ENCODE results near the gene PGM2.

Gene PGM2

GRCh38 chr4:37865450-37865849, 39.0 kb downstream of the PGM2 start:
- Histone ChIP-seq H3K9me3 (ENCODE audit: low read length) (no peaks in the 10 kb centered on the region), H3K9ac (ENCODE audit: low read length) (no peak overlapping the region), H3K27me3 (ENCODE audit: control insufficient read depth in 1 of 2, insufficient read depth in 2 of 2, low read length in 2 of 2) (no peaks in the 10 kb centered on the region), H3K36me3 (ENCODE audit: insufficient read depth, low read length) (peaks cover 16% of the 10 kb centered on the region), H3K27ac (ENCODE audit: low read depth, low read length) (no peak overlapping the region), H3K4me3 (ENCODE audit: low read depth in 1 of 2, low read length in 2 of 2) (no peak overlapping the region), H3K4me1 (ENCODE audit: insufficient read depth, low read length) (peaks cover 6% of the 10 kb centered on the region)

GRCh38 chr4:37867102-37867501, 40.6 kb downstream of the PGM2 start:
- Histone ChIP-seq H3K27ac (ENCODE audit: low read depth, low read length) (no peak overlapping the region), H3K4me3 (ENCODE audit: low read depth in 1 of 2, low read length in 2 of 2) (no peak overlapping the region), H3K9ac (ENCODE audit: low read length) (no peak overlapping the region), H3K36me3 (ENCODE audit: insufficient read depth, low read length) (peaks cover 11% of the 10 kb centered on the region), H3K9me3 (ENCODE audit: low read length) (no peaks in the 10 kb centered on the region), H3K4me1 (ENCODE audit: insufficient read depth, low read length) (peaks cover 6% of the 10 kb centered on the region), H3K27me3 (ENCODE audit: control insufficient read depth in 1 of 2, insufficient read depth in 2 of 2, low read length in 2 of 2) (no peaks in the 10 kb centered on the region)

GRCh38 chr4:37868238-37868637, 41.8 kb downstream of the PGM2 start:
- Histone ChIP-seq H3K4me1 (ENCODE audit: insufficient read depth, low read length) (peaks cover 16% of the 10 kb centered on the region), H3K9me3 (ENCODE audit: low read length) (no peaks in the 10 kb centered on the region), H3K4me3 (ENCODE audit: low read depth in 1 of 2, low read length in 2 of 2) (no peak overlapping the region), H3K9ac (ENCODE audit: low read length) (no peak overlapping the region), H3K27ac (ENCODE audit: low read depth, low read length) (no peak overlapping the region), H3K36me3 (ENCODE audit: insufficient read depth, low read length) (peaks cover 5% of the 10 kb centered on the region), H3K27me3 (ENCODE audit: control insufficient read depth in 1 of 2, insufficient read depth in 2 of 2, low read length in 2 of 2) (no peaks in the 10 kb centered on the region)

GRCh38 chr4:37872310-37872988, 46.0 kb downstream of the PGM2 start:
- H3K9ac ChIP-seq (ENCODE audit: low read length): no peak overlapping the region
- no peaks in the 10 kb centered on the region for H3K36me3 ChIP-seq (ENCODE audit: insufficient read depth, low read length)
- H3K4me1 ChIP-seq (ENCODE audit: insufficient read depth, low read length): peaks cover 40% of the 10 kb centered on the region
- no peak overlapping the region for H3K4me3 ChIP-seq (ENCODE audit: low read depth in 1 of 2, low read length in 2 of 2)
- H3K27me3 ChIP-seq (ENCODE audit: control insufficient read depth in 1 of 2, insufficient read depth in 2 of 2, low read length in 2 of 2): no peaks in the 10 kb centered on the region
- no peaks in the 10 kb centered on the region for H3K9me3 ChIP-seq (ENCODE audit: low read length)
- H3K27ac ChIP-seq (ENCODE audit: low read depth, low read length): peak overlapping the region; percentile 54

GRCh38 chr4:37873386-37873785, 46.9 kb downstream of the PGM2 start:
- Histone ChIP-seq H3K4me1 (ENCODE audit: insufficient read depth, low read length) (peaks cover 40% of the 10 kb centered on the region), H3K27ac (ENCODE audit: low read depth, low read length) (peak overlapping the region; percentile 71), H3K9me3 (ENCODE audit: low read length) (no peaks in the 10 kb centered on the region), H3K4me3 (ENCODE audit: low read depth in 1 of 2, low read length in 2 of 2) (no peak overlapping the region), H3K9ac (ENCODE audit: low read length) (no peak overlapping the region), H3K27me3 (ENCODE audit: control insufficient read depth in 1 of 2, insufficient read depth in 2 of 2, low read length in 2 of 2) (no peaks in the 10 kb centered on the region), H3K36me3 (ENCODE audit: insufficient read depth, low read length) (no peaks in the 10 kb centered on the region)

GRCh38 chr4:37876156-37876555, 49.7 kb downstream of the PGM2 start:
- H3K4me3 ChIP-seq (ENCODE audit: low read depth in 1 of 2, low read length in 2 of 2): peak overlapping the region in 1 of 2 donors; percentile 23
- no peaks in the 10 kb centered on the region for H3K36me3 ChIP-seq (ENCODE audit: insufficient read depth, low read length)
- peak overlapping the region; percentile 45 for H3K27ac ChIP-seq (ENCODE audit: low read depth, low read length)
- H3K9ac ChIP-seq (ENCODE audit: low read length): no peak overlapping the region
- no peaks in the 10 kb centered on the region for H3K9me3 ChIP-seq (ENCODE audit: low read length)
- no peaks in the 10 kb centered on the region for H3K27me3 ChIP-seq (ENCODE audit: control insufficient read depth in 1 of 2, insufficient read depth in 2 of 2, low read length in 2 of 2)
- peaks cover 40% of the 10 kb centered on the region for H3K4me1 ChIP-seq (ENCODE audit: insufficient read depth, low read length)

GRCh38 chr4:37879365-37879764, 52.9 kb downstream of the PGM2 start:
- peaks cover 43% of the 10 kb centered on the region for H3K4me1 ChIP-seq (ENCODE audit: insufficient read depth, low read length)
- H3K9ac ChIP-seq (ENCODE audit: low read length): no peak overlapping the region
- H3K27me3 ChIP-seq (ENCODE audit: control insufficient read depth in 1 of 2, insufficient read depth in 2 of 2, low read length in 2 of 2): no peaks in the 10 kb centered on the region
- H3K9me3 ChIP-seq (ENCODE audit: low read length): no peaks in the 10 kb centered on the region
- no peak overlapping the region for H3K27ac ChIP-seq (ENCODE audit: low read depth, low read length)
- no peaks in the 10 kb centered on the region for H3K36me3 ChIP-seq (ENCODE audit: insufficient read depth, low read length)
- H3K4me3 ChIP-seq (ENCODE audit: low read depth in 1 of 2, low read length in 2 of 2): no peak overlapping the region

GRCh38 chr4:37881811-37882210, 55.3 kb downstream of the PGM2 start:
- no peaks in the 10 kb centered on the region for H3K36me3 ChIP-seq (ENCODE audit: insufficient read depth, low read length)
- no peak overlapping the region for H3K4me3 ChIP-seq (ENCODE audit: low read depth in 1 of 2, low read length in 2 of 2)
- peak overlapping the region; percentile 48 for H3K27ac ChIP-seq (ENCODE audit: low read depth, low read length)
- H3K4me1 ChIP-seq (ENCODE audit: insufficient read depth, low read length): peaks cover 41% of the 10 kb centered on the region
- H3K27me3 ChIP-seq (ENCODE audit: control insufficient read depth in 1 of 2, insufficient read depth in 2 of 2, low read length in 2 of 2): no peaks in the 10 kb centered on the region
- no peaks in the 10 kb centered on the region for H3K9me3 ChIP-seq (ENCODE audit: low read length)
- H3K9ac ChIP-seq (ENCODE audit: low read length): no peak overlapping the region

GRCh38 chr4:37882665-37883296, 56.3 kb downstream of the PGM2 start:
- H3K9me3 ChIP-seq (ENCODE audit: low read length): no peaks in the 10 kb centered on the region
- no peak overlapping the region for H3K4me3 ChIP-seq (ENCODE audit: low read depth in 1 of 2, low read length in 2 of 2)
- no peaks in the 10 kb centered on the region for H3K27me3 ChIP-seq (ENCODE audit: control insufficient read depth in 1 of 2, insufficient read depth in 2 of 2, low read length in 2 of 2)
- no peaks in the 10 kb centered on the region for H3K36me3 ChIP-seq (ENCODE audit: insufficient read depth, low read length)
- H3K4me1 ChIP-seq (ENCODE audit: insufficient read depth, low read length): peaks cover 46% of the 10 kb centered on the region
- peak overlapping the region; percentile 29 for H3K27ac ChIP-seq (ENCODE audit: low read depth, low read length)
- no peak overlapping the region for H3K9ac ChIP-seq (ENCODE audit: low read length)

- Histone ChIP-seq H3K27ac (ENCODE audit: low read depth, low read length) (peak overlapping the region; percentile 80), H3K9me3 (ENCODE audit: low read length) (no peaks in the 10 kb centered on the region), H3K4me3 (ENCODE audit: low read depth in 1 of 2, low read length in 2 of 2) (no peak overlapping the region), H3K9ac (ENCODE audit: low read length) (no peak overlapping the region), H3K4me1 (ENCODE audit: insufficient read depth, low read length) (peaks cover 68% of the 10 kb centered on the region), H3K27me3 (ENCODE audit: control insufficient read depth in 1 of 2, insufficient read depth in 2 of 2, low read length in 2 of 2) (no peaks in the 10 kb centered on the region), H3K36me3 (ENCODE audit: insufficient read depth, low read length) (no peaks in the 10 kb centered on the region)
These were observed 58.5 kb downstream of the PGM2 start for GRCh38 chr4:37884855-37885487.

- Histone ChIP-seq H3K4me1 (ENCODE audit: insufficient read depth, low read length) (peaks cover 68% of the 10 kb centered on the region), H3K27me3 (ENCODE audit: control insufficient read depth in 1 of 2, insufficient read depth in 2 of 2, low read length in 2 of 2) (no peaks in the 10 kb centered on the region), H3K4me3 (ENCODE audit: low read depth in 1 of 2, low read length in 2 of 2) (no peak overlapping the region), H3K27ac (ENCODE audit: low read depth, low read length) (peak overlapping the region; percentile 80), H3K9me3 (ENCODE audit: low read length) (no peaks in the 10 kb centered on the region), H3K9ac (ENCODE audit: low read length) (no peak overlapping the region), H3K36me3 (ENCODE audit: insufficient read depth, low read length) (no peaks in the 10 kb centered on the region)
These were observed 59.0 kb downstream of the PGM2 start for GRCh38 chr4:37885496-37885895.

Data from muscle layer of colon (tissue), 2 donors.